AG09319 (cell line): Measurements from ENCODE around the gene NUDT12.

Experiments used
- DNase-seq: peaks from one replicate; pipeline ENCODE4 v3.0.0-alpha.2; 2010; ENCODE audit warnings: low read depth; ENCODE audit errors: extremely low read depth
- CTCF ChIP-seq: IDR thresholded peaks from 2 replicates; pipeline ENCODE4 v1.5.1; 2011; ENCODE audit warnings: low read depth, mild to moderate bottlenecking, inconsistent platforms, low read length, moderate library complexity

NUDT12 gene

GRCh38 chr5:103510851-103511553 is 51.6 kb downstream of the NUDT12 start:
- no peak for DNase-seq
- no peak for TF ChIP-seq CTCF

GRCh38 chr5:103505581-103506305 is 56.8 kb downstream of the NUDT12 start:
- TF ChIP-seq CTCF, result no peak
- peak; percentile 43 for DNase-seq

- no peak for DNase-seq
- TF ChIP-seq CTCF, result no peak
Observed at GRCh38 chr5:103503066-103503465, 59.5 kb downstream of the NUDT12 start.

- DNase-seq, result no peak
- TF ChIP-seq CTCF, result no peak
Observed at GRCh38 chr5:103502662-103503061, 59.9 kb downstream of the NUDT12 start.
